Measurements from ENCODE around the gene NRIP1.

NRIP1 gene

DNA sequence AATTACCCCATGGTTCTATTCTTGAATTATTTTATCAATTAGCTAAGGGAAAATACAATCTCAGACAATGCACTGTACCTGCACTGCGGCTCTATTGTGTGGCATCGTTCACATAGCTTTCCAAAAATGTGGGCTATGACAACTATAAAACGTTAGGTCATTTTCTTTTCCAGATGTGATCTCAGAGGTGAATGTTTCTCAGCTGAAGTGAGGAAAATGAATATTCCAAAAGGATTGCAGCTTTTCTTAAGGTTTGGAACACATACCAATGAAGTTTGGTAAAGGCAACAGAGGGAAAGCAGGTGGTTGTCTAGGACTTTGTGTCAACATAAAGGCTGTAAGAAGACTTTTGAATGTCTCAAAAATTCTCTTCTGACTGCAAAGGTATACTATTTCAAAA is 105.5 kb downstream of the NRIP1 start:
- DNase-seq, result no peak
- ChIA-PET POLR2A (no interaction called here), CTCF (interaction anchor here (0.7 kb wide), 1 partner anchor 525 kb away, joined by 3 read pairs; no protein-coding TSS in a partner anchor)
- Histone ChIP-seq H3K27ac (ENCODE audit: insufficient read depth in 1 of 2, low read depth in 1 of 2, low read length in 2 of 2, poor library complexity in 1 of 2, severe bottlenecking in 2 of 2) (no peak overlapping the region), H3K9me3 (ENCODE audit: control extremely low read depth in 1 of 5, control insufficient read depth in 4 of 5, insufficient read depth in 2 of 5, low read depth in 1 of 5, low read length in 4 of 5) (no peaks in the 10 kb centered on the region), H3K4me3 (ENCODE audit: control insufficient read depth in 1 of 7, extremely low read depth in 1 of 7, insufficient read depth in 4 of 7, low read depth in 2 of 7, low read length in 6 of 7) (no peak overlapping the region), H3K27me3 (replicated peaks in 2 of 5; ENCODE audit: control insufficient read depth in 4 of 5, insufficient read depth in 5 of 5, low read length in 4 of 5) (no peaks in the 10 kb centered on the region), H3K4me1 (ENCODE audit: control extremely low read depth in 1 of 4, control insufficient read depth in 4 of 4, insufficient read depth in 4 of 4, low read length in 3 of 4) (peaks cover 0 to 10% (median 0%) of the 10 kb centered on the region in 4 experiments), H3K36me3 (ENCODE audit: control insufficient read depth in 4 of 4, insufficient read depth in 4 of 4, low read length in 3 of 4) (peaks cover 4 to 17% (median 5%) of the 10 kb centered on the region in 4 experiments)
- 68% methylated on average over 3 of the region's 3 CpGs for WGBS (ENCODE audit: insufficient coverage)

DNA sequence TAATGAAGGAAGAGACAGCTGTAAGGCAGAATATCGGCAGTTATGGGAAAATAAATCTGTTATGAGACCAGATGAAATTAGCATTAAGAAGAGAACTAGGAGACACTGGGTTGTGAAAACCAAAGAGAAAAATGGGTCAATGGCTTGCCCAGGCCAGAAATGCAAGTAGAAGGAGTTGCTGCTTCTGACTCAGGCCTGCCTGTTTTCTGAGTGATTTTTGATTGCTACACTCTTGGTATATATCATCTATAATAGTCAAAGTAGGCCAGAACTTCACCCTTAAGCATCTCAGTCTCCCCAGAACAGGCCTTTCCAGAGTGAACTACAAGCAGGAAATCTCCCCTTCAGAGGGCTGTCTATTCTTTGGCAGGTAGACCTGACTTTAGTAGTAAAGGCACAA is 107.0 kb downstream of the NRIP1 start:
- WGBS (ENCODE audit: insufficient coverage), result no CpG with 5 or more reads among the region's 1 CpG

DNA sequence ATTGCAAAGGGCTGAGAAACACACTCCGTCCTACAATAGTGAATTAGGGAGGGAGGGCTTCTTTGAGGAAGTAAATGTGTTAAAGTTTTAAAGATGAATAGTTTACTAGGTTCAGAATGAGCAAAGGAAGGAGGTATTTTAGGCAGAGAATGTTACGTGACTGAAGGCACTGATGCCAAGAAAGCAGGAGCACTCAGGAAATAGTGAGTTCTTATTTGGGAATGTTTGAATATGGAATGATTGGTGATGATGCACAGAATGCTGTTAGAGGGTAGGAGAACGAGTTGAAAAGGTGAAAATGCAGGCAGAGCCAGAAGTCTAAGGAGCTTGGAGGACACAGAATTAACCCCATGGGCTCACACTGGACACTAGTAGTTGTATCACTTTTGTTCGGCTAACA is 108.0 kb downstream of the NRIP1 start:
- Histone ChIP-seq H3K4me3 (ENCODE audit: control insufficient read depth in 1 of 7, extremely low read depth in 1 of 7, insufficient read depth in 4 of 7, low read depth in 2 of 7, low read length in 6 of 7) (no peak overlapping the region), H3K36me3 (ENCODE audit: control insufficient read depth in 4 of 4, insufficient read depth in 4 of 4, low read length in 3 of 4) (no peaks in the 10 kb centered on the region), H3K4me1 (ENCODE audit: control extremely low read depth in 1 of 4, control insufficient read depth in 4 of 4, insufficient read depth in 4 of 4, low read length in 3 of 4) (peaks cover 0 to 10% (median 0%) of the 10 kb centered on the region in 4 experiments), H3K27me3 (replicated peaks in 2 of 5; ENCODE audit: control insufficient read depth in 4 of 5, insufficient read depth in 5 of 5, low read length in 4 of 5) (no peaks in the 10 kb centered on the region), H3K27ac (ENCODE audit: insufficient read depth in 1 of 2, low read depth in 1 of 2, low read length in 2 of 2, poor library complexity in 1 of 2, severe bottlenecking in 2 of 2) (no peak overlapping the region), H3K9me3 (ENCODE audit: control extremely low read depth in 1 of 5, control insufficient read depth in 4 of 5, insufficient read depth in 2 of 5, low read depth in 1 of 5, low read length in 4 of 5) (no peaks in the 10 kb centered on the region)
- CTCF ChIA-PET, result no interaction called here
- POLR2A ChIA-PET, result no interaction called here
- peak in 2 of 3 donors; percentile 3 to 4 for DNase-seq
- 90% methylated on average over 3 of the region's 4 CpGs for WGBS (ENCODE audit: insufficient coverage)

More for the DNA sequence above, 107.0 kb downstream of the NRIP1 start:
- Histone ChIP-seq H3K9me3 (ENCODE audit: control extremely low read depth in 1 of 5, control insufficient read depth in 4 of 5, insufficient read depth in 2 of 5, low read depth in 1 of 5, low read length in 4 of 5) (no peaks in the 10 kb centered on the region), H3K4me1 (ENCODE audit: control extremely low read depth in 1 of 4, control insufficient read depth in 4 of 4, insufficient read depth in 4 of 4, low read length in 3 of 4) (peaks cover 0 to 10% (median 0%) of the 10 kb centered on the region in 4 experiments), H3K4me3 (ENCODE audit: control insufficient read depth in 1 of 7, extremely low read depth in 1 of 7, insufficient read depth in 4 of 7, low read depth in 2 of 7, low read length in 6 of 7) (no peak overlapping the region), H3K36me3 (ENCODE audit: control insufficient read depth in 4 of 4, insufficient read depth in 4 of 4, low read length in 3 of 4) (peaks cover 0 to 7% (median 0%) of the 10 kb centered on the region in 4 experiments), H3K27ac (ENCODE audit: insufficient read depth in 1 of 2, low read depth in 1 of 2, low read length in 2 of 2, poor library complexity in 1 of 2, severe bottlenecking in 2 of 2) (no peak overlapping the region), H3K27me3 (replicated peaks in 2 of 5; ENCODE audit: control insufficient read depth in 4 of 5, insufficient read depth in 5 of 5, low read length in 4 of 5) (no peaks in the 10 kb centered on the region)
- POLR2A ChIA-PET, result interaction anchor here (0.7 kb wide), 1 partner anchor 14 kb away, joined by 4 read pairs; no protein-coding TSS in a partner anchor
- peak in 2 of 3 donors; percentile 2 to 11 for DNase-seq
- CTCF ChIA-PET, result no interaction called here

DNA sequence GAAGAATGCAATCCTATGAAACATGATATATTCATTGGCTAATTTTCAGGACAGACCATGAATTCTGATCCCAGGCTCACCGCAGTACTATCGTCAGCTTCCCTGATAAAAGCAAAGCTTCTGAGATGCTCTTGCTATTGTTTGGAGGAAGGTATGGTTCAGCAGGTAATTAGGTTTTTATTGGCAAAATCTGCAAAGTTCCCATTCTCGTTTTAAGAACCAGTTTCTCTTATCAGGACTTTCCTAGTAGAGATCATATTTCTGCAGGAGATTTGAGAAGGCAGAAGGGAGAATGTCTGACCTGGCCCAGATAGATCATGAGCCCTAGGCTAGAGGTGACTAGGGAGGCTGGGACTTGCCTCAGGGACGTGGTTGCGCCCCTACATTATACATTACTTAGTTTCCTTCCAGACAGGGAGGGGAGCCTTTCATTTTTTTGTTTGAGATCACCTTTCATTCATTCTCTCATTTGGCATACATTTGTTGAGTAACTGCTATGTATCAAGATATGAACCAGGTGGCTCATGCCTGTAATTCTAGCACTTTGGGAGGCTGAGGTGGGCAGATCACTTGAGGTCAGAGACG is 108.8 kb downstream of the NRIP1 start:
- DNase-seq, result no peak
- Histone ChIP-seq H3K4me3 (ENCODE audit: control insufficient read depth in 1 of 7, extremely low read depth in 1 of 7, insufficient read depth in 4 of 7, low read depth in 2 of 7, low read length in 6 of 7) (no peak overlapping the region), H3K36me3 (ENCODE audit: control insufficient read depth in 4 of 4, insufficient read depth in 4 of 4, low read length in 3 of 4) (no peaks in the 10 kb centered on the region), H3K4me1 (ENCODE audit: control extremely low read depth in 1 of 4, control insufficient read depth in 4 of 4, insufficient read depth in 4 of 4, low read length in 3 of 4) (peaks cover 0 to 10% (median 0%) of the 10 kb centered on the region in 4 experiments), H3K27me3 (replicated peaks in 2 of 5; ENCODE audit: control insufficient read depth in 4 of 5, insufficient read depth in 5 of 5, low read length in 4 of 5) (no peaks in the 10 kb centered on the region), H3K27ac (ENCODE audit: insufficient read depth in 1 of 2, low read depth in 1 of 2, low read length in 2 of 2, poor library complexity in 1 of 2, severe bottlenecking in 2 of 2) (no peak overlapping the region), H3K9me3 (ENCODE audit: control extremely low read depth in 1 of 5, control insufficient read depth in 4 of 5, insufficient read depth in 2 of 5, low read depth in 1 of 5, low read length in 4 of 5) (no peaks in the 10 kb centered on the region)
- CTCF ChIA-PET, result no interaction called here
- WGBS (ENCODE audit: insufficient coverage), result 91% methylated on average over 3 of the region's 6 CpGs
- POLR2A ChIA-PET, result no interaction called here

DNA sequence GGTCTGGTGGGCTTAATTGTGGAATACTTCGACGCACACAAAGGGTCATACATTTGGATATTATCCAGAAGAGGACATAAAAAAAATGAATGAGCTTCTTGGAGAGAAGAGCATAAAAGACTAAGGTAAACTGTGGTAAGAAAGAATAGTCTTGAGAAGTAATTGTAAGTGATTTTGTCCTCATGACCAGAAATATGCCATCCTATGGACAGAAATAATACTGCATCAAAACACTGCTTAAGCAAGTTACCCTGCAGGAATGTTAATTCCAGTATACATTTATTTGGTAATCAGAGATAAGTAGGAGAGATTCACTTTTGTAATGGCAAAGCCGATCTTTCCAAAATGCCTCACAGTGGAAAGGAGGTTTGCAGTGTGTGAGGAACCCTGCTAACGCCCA is 111.9 kb downstream of the NRIP1 start:
- ChIA-PET CTCF (no interaction called here), POLR2A (no interaction called here)
- peaks cover 0 to 8% (median 2%) of the 10 kb centered on the region in 5 experiments for H3K9me3 ChIP-seq (ENCODE audit: control extremely low read depth in 1 of 5, control insufficient read depth in 4 of 5, insufficient read depth in 2 of 5, low read depth in 1 of 5, low read length in 4 of 5)
- DNase-seq, result peak in 2 of 3 donors; percentile 18 to 21
- WGBS (ENCODE audit: insufficient coverage), result 100% methylated on average over 2 of the region's 4 CpGs
- H3K27me3 ChIP-seq (replicated peaks in 2 of 5; ENCODE audit: control insufficient read depth in 4 of 5, insufficient read depth in 5 of 5, low read length in 4 of 5), result no peaks in the 10 kb centered on the region
- H3K36me3 ChIP-seq (ENCODE audit: control insufficient read depth in 4 of 4, insufficient read depth in 4 of 4, low read length in 3 of 4), result peaks cover 0 to 2% (median 0%) of the 10 kb centered on the region in 4 experiments
- H3K27ac ChIP-seq (ENCODE audit: insufficient read depth in 1 of 2, low read depth in 1 of 2, low read length in 2 of 2, poor library complexity in 1 of 2, severe bottlenecking in 2 of 2), result no peak overlapping the region
- no peak overlapping the region for H3K4me3 ChIP-seq (ENCODE audit: control insufficient read depth in 1 of 7, extremely low read depth in 1 of 7, insufficient read depth in 4 of 7, low read depth in 2 of 7, low read length in 6 of 7)
- peaks cover 0 to 10% (median 0%) of the 10 kb centered on the region in 4 experiments for H3K4me1 ChIP-seq (ENCODE audit: control extremely low read depth in 1 of 4, control insufficient read depth in 4 of 4, insufficient read depth in 4 of 4, low read length in 3 of 4)

DNA sequence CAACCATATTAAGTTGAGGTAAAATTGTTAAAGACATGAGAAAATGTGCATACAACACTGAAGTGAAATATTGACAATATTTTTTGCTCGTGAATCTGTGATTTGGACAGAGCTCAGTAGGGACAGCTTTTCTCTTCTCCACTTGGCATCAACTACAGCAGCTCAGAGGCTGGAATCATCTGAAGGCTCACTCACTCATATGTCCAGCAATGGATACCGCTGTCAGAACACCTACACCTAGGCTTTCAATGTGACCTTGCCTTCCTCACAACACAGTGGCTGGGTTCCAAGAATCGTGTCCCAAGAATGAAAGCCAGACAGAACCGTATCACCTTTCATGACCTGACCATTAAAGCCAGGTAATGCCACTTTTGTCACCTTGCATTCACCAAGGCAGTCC is 115.2 kb downstream of the NRIP1 start:
- ChIA-PET POLR2A (no interaction called here), CTCF (no interaction called here)
- H3K4me3 ChIP-seq (ENCODE audit: control insufficient read depth in 1 of 7, extremely low read depth in 1 of 7, insufficient read depth in 4 of 7, low read depth in 2 of 7, low read length in 6 of 7), result no peak overlapping the region
- no peak overlapping the region for H3K27ac ChIP-seq (ENCODE audit: insufficient read depth in 1 of 2, low read depth in 1 of 2, low read length in 2 of 2, poor library complexity in 1 of 2, severe bottlenecking in 2 of 2)
- H3K27me3 ChIP-seq (replicated peaks in 2 of 5; ENCODE audit: control insufficient read depth in 4 of 5, insufficient read depth in 5 of 5, low read length in 4 of 5), result no peaks in the 10 kb centered on the region
- H3K9me3 ChIP-seq (ENCODE audit: control extremely low read depth in 1 of 5, control insufficient read depth in 4 of 5, insufficient read depth in 2 of 5, low read depth in 1 of 5, low read length in 4 of 5), result peaks cover 0 to 8% (median 2%) of the 10 kb centered on the region in 5 experiments
- no peak for DNase-seq
- H3K4me1 ChIP-seq (ENCODE audit: control extremely low read depth in 1 of 4, control insufficient read depth in 4 of 4, insufficient read depth in 4 of 4, low read length in 3 of 4), result no peaks in the 10 kb centered on the region
- 100% methylated on average over 3 of the region's 4 CpGs for WGBS (ENCODE audit: insufficient coverage)
- H3K36me3 ChIP-seq (ENCODE audit: control insufficient read depth in 4 of 4, insufficient read depth in 4 of 4, low read length in 3 of 4), result peaks cover 0 to 2% (median 0%) of the 10 kb centered on the region in 4 experiments

DNA sequence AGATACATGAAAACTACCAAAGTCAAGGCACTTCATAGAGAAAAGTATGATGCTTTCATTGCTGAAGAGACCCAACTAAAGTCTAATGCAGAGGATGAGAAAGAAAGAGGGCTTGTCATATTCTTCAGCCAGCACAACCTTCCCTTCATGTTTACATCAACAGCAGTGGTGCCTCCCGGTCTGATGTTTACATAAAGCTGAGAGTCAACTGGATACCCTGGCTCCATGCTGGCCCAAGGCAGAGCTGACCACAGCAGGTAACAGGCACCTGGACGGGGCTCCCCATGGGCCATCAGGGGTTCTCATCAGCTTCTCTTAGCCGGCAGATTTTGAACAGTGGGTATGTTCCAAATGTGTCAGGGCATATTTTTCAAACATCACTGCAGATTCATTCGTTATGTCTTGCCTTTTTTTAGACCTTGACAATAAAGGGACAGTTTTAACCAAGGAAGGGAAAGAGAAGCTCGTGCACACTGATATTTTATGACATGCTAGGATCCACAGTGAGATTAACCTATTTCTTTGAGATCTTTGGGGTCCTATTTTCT is 117.1 kb downstream of the NRIP1 start:
- no peak overlapping the region for H3K4me3 ChIP-seq (ENCODE audit: control insufficient read depth in 1 of 7, extremely low read depth in 1 of 7, insufficient read depth in 4 of 7, low read depth in 2 of 7, low read length in 6 of 7)
- no peaks in the 10 kb centered on the region for H3K27me3 ChIP-seq (replicated peaks in 2 of 5; ENCODE audit: control insufficient read depth in 4 of 5, insufficient read depth in 5 of 5, low read length in 4 of 5)
- no peaks in the 10 kb centered on the region for H3K4me1 ChIP-seq (ENCODE audit: control extremely low read depth in 1 of 4, control insufficient read depth in 4 of 4, insufficient read depth in 4 of 4, low read length in 3 of 4)
- CTCF ChIA-PET, result no interaction called here
- 94% methylated on average over 4 of the region's 5 CpGs for WGBS (ENCODE audit: insufficient coverage)
- H3K36me3 ChIP-seq (ENCODE audit: control insufficient read depth in 4 of 4, insufficient read depth in 4 of 4, low read length in 3 of 4), result peaks cover 0 to 2% (median 0%) of the 10 kb centered on the region in 4 experiments
- POLR2A ChIA-PET, result no interaction called here
- no peak for DNase-seq
- peaks cover 0 to 8% (median 2%) of the 10 kb centered on the region in 5 experiments for H3K9me3 ChIP-seq (ENCODE audit: control extremely low read depth in 1 of 5, control insufficient read depth in 4 of 5, insufficient read depth in 2 of 5, low read depth in 1 of 5, low read length in 4 of 5)
- H3K27ac ChIP-seq (ENCODE audit: insufficient read depth in 1 of 2, low read depth in 1 of 2, low read length in 2 of 2, poor library complexity in 1 of 2, severe bottlenecking in 2 of 2), result no peak overlapping the region
